ENCODE measurements around the gene F8. TPM values are rescaled to one million over a fixed set of nuclear protein-coding genes. Genes with fewer than 3 reads are reported as not detected.

The F8 gene
- total and polyA plus RNA-seq, 9 of the 15 experiments (the other 6 are each of a cell fraction or from before 2014, with no cell fraction given), result 0.41 to 3.8 (median 0.91) TPM

- TF ChIP-seq DEAF1 (CRISPR knock-in tag; IDR thresholded peaks at IDR 0.05) (peak; percentile 77), PBX2 (CRISPR knock-in tag; IDR thresholded peaks at IDR 0.05; ENCODE audit: low read depth) (no peak), PBX2 (tag; conservative IDR thresholded peaks at IDR 0.05; ENCODE audit: low read depth) (peak; percentile 85), ESRRB (CRISPR knock-in tag; IDR thresholded peaks at IDR 0.05; ENCODE audit: borderline replicate concordance) (no peak), REST (IDR thresholded peaks at IDR 0.05; ENCODE audit: borderline replicate concordance) (peak; percentile 85; the same call in 1 of the 2 replicates), REST (CRISPR knock-in tag; IDR thresholded peaks at IDR 0.05; ENCODE audit: low read depth) (no peak), ZSCAN32 (CRISPR knock-in tag; IDR thresholded peaks at IDR 0.05) (no peak), NEUROD1 (IDR thresholded peaks at IDR 0.05; ENCODE audit: borderline replicate concordance, low read depth, low read length, partially characterized antibody) (no peak), MEIS2 (IDR thresholded peaks at IDR 0.05; ENCODE audit: partially characterized antibody) (peak; percentile 89), ARID2 (IDR thresholded peaks at IDR 0.05) (0 out of 2 replicates have a peak, but pooled peaks have one; percentile 26), E2F6 (IDR thresholded peaks at IDR 0.05; ENCODE audit: borderline replicate concordance in 1 of 2, extremely low read depth in 1 of 2, insufficient read depth in 1 of 2, insufficient read length in 1 of 2, low read depth in 1 of 2, low read length in 1 of 2, poor library complexity in 1 of 2, severe bottlenecking in 1 of 2) (no peak)
Observed at GRCh38 chrX:154840856-154841255, 181.7 kb downstream of the F8 start (continued).

Measured in K562 (cell line).